ENCODE measurements around the gene LTBP1. TPM values are rescaled to one million over a fixed set of nuclear protein-coding genes. Genes with fewer than 3 reads are reported as not detected.

Gene LTBP1
- total RNA-seq, 1 experiment from 2014 or later: 10.3 TPM

DNA sequence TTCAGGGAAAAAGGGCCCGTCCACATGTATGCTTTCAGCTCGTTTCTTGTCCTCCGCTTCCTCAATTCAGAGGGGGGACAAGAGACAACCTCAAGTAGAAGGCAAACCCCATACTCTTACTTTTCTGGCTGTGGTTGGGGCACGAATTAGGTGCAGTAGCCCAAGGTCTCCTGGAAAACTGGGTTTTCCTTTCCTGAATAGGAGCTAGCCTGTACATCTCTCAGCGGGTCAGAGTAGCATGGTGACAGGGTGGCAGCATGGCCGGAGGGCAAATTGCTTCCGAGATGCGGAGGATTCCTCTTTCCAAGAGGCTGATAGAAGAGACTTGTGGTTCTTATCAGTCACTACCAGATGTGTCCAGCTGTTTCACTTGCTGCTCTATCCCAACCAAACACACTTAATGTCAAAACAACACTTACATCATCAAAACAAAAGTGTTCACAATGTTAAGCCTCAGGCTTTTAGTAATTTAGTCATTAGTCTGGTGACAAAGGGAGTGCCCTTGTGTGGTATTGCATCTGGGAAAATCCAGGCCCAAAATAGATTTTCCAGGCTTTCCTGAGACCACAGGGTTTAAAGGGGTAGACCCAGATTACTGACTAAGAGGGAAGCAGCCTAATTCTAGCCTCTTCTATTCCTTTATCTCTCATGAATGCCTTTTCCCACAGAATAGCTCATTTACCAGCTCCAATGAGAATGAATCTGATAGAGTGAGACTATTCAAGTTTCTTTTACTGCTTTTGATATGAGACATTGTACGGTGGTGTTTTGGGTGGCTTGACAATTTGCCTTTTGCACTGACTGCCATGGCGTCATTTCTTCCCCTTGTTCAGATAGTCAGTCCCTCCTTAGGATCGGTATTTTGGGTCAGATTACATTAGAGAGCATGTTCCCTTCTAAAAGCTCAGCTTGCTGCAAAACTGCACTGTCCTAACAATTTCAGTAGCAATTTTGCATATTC, 162.0 kb downstream of the LTBP1 start:
- H3K9me2 ChIP-seq (ENCODE audit: insufficient read depth): no peaks in the 10 kb centered on the region
- H3K4me1 ChIP-seq (replicated peaks; ENCODE audit: insufficient read depth): 0 out of 2 replicates have a peak, but pooled peaks cover 7% of the 10 kb centered on the region
- H3K4me3 ChIP-seq: no peak overlapping the region
- TF ChIP-seq, protein P1, sequence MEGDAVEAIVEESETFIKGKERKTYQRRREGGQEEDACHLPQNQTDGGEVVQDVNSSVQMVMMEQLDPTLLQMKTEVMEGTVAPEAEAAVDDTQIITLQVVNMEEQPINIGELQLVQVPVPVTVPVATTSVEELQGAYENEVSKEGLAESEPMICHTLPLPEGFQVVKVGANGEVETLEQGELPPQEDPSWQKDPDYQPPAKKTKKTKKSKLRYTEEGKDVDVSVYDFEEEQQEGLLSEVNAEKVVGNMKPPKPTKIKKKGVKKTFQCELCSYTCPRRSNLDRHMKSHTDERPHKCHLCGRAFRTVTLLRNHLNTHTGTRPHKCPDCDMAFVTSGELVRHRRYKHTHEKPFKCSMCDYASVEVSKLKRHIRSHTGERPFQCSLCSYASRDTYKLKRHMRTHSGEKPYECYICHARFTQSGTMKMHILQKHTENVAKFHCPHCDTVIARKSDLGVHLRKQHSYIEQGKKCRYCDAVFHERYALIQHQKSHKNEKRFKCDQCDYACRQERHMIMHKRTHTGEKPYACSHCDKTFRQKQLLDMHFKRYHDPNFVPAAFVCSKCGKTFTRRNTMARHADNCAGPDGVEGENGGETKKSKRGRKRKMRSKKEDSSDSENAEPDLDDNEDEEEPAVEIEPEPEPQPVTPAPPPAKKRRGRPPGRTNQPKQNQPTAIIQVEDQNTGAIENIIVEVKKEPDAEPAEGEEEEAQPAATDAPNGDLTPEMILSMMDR (conservative IDR thresholded peaks at IDR 0.05): no peak
- TF ChIP-seq EZH2 (IDR thresholded peaks at IDR 0.05; ENCODE audit: low read depth): no peak
- ChIA-PET POLR2A (ENCODE audit: unreplicated experiment) (no interaction called here), CTCF (no interaction called here)
- H3K9me3 ChIP-seq (ENCODE audit: insufficient read depth, low read depth): no peaks in the 10 kb centered on the region
- DNase-seq: no peak
- H3K36me3 ChIP-seq (ENCODE audit: low read depth): no peaks in the 10 kb centered on the region
- H3K27me3 ChIP-seq (ENCODE audit: insufficient read depth, low read depth): no peaks in the 10 kb centered on the region
- no peaks in the 10 kb centered on the region for H3K79me2 ChIP-seq (ENCODE audit: low read depth)
- H3F3A ChIP-seq (ENCODE audit: insufficient read depth, low read depth): no peaks in the 10 kb centered on the region
- H2AFZ ChIP-seq: no peak overlapping the region
- BruUV-seq (replicated peaks): no TSS peak
- H3K4me2 ChIP-seq: no peak overlapping the region
- intact Hi-C loops (cut with micrococcal nuclease; ENCODE audit: unreplicated experiment): no loop called here
- no peak overlapping the region for H3K27ac ChIP-seq
- no peaks in the 10 kb centered on the region for H4K20me1 ChIP-seq (ENCODE audit: insufficient read depth)

DNA sequence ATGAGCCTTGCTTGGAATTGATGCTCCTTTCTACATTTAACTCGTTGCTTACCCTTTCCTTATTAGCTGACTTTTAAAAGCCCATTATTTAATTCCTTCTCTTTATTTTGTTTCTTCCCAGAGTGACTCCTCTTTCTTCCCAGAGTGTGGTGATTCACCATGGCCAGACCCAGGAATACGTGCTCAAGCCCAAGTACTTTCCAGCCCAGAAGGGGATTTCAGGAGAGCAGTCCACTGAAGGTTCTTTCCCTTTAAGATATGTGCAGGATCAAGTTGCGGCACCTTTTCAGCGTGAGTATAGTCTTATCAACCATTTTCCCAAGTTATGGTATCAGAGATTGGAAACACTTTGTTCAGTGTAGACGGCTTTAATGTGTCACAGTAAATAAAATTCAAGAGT, 163.7 kb downstream of the LTBP1 start:
- H3K4me2 ChIP-seq: no peak overlapping the region
- CTCF ChIA-PET: no interaction called here

DNA sequence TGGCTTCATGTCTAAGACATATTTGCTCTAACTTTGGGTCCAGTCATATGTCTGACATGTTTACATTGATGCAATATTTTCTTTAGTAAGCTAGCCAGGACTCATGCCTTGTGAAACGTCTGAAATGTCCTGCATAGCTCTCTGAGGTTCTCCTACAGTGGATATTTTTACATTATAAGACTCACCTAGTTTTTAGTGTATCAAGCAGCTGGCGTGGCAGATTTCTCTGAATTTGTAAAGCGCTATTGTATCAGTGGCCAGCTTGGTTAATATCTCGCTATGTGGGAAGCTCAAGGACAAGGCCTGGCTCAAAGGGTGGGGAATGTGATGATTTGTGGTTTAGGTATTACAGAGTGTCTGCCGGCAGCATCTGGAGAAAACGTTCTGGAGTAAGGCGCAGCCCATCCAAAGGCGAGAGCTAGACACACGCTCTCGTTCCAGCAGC, 164.3 kb downstream of the LTBP1 start:
- CTCF ChIA-PET: no interaction called here
- no peaks in the 10 kb centered on the region for H3F3A ChIP-seq (ENCODE audit: insufficient read depth, low read depth)

More for the DNA sequence above, 163.7 kb downstream of the LTBP1 start:
- Histone ChIP-seq H3F3A (ENCODE audit: insufficient read depth, low read depth) (no peaks in the 10 kb centered on the region), H2AFZ (no peak overlapping the region), H3K9me3 (ENCODE audit: insufficient read depth, low read depth) (no peaks in the 10 kb centered on the region), H4K20me1 (ENCODE audit: insufficient read depth) (no peaks in the 10 kb centered on the region), H3K4me1 (replicated peaks; ENCODE audit: insufficient read depth) (no peaks in the 10 kb centered on the region), H3K79me2 (ENCODE audit: low read depth) (no peaks in the 10 kb centered on the region), H3K9me2 (ENCODE audit: insufficient read depth) (no peaks in the 10 kb centered on the region), H3K27me3 (ENCODE audit: insufficient read depth, low read depth) (no peaks in the 10 kb centered on the region), H3K36me3 (ENCODE audit: low read depth) (no peaks in the 10 kb centered on the region), H3K27ac (no peak overlapping the region), H3K4me3 (no peak overlapping the region)
- DNase-seq: no peak
- TF ChIP-seq, protein P1 (conservative IDR thresholded peaks at IDR 0.05): no peak
- no peak for TF ChIP-seq EZH2 (IDR thresholded peaks at IDR 0.05; ENCODE audit: low read depth)
- intact Hi-C loops (cut with micrococcal nuclease; ENCODE audit: unreplicated experiment): no loop called here
- POLR2A ChIA-PET (ENCODE audit: unreplicated experiment): no interaction called here
- BruUV-seq (replicated peaks): no TSS peak

More for the DNA sequence above, 164.3 kb downstream of the LTBP1 start:
- DNase-seq: no peak
- Histone ChIP-seq H3K4me1 (replicated peaks; ENCODE audit: insufficient read depth) (no peaks in the 10 kb centered on the region), H4K20me1 (ENCODE audit: insufficient read depth) (no peaks in the 10 kb centered on the region), H3K9me3 (ENCODE audit: insufficient read depth, low read depth) (no peaks in the 10 kb centered on the region), H3K4me2 (no peak overlapping the region), H3K36me3 (ENCODE audit: low read depth) (no peaks in the 10 kb centered on the region), H3K4me3 (no peak overlapping the region), H2AFZ (no peak overlapping the region), H3K79me2 (ENCODE audit: low read depth) (no peaks in the 10 kb centered on the region), H3K27ac (no peak overlapping the region), H3K9me2 (ENCODE audit: insufficient read depth) (no peaks in the 10 kb centered on the region), H3K27me3 (ENCODE audit: insufficient read depth, low read depth) (no peaks in the 10 kb centered on the region)
- intact Hi-C loops (cut with micrococcal nuclease; ENCODE audit: unreplicated experiment): no loop called here
- POLR2A ChIA-PET (ENCODE audit: unreplicated experiment): no interaction called here
- no TSS peak for BruUV-seq (replicated peaks)
- TF ChIP-seq EZH2 (IDR thresholded peaks at IDR 0.05; ENCODE audit: low read depth): no peak
- TF ChIP-seq, protein P1 (conservative IDR thresholded peaks at IDR 0.05): no peak
